ENCODE data around the gene HEG1.

Gene HEG1

DNA sequence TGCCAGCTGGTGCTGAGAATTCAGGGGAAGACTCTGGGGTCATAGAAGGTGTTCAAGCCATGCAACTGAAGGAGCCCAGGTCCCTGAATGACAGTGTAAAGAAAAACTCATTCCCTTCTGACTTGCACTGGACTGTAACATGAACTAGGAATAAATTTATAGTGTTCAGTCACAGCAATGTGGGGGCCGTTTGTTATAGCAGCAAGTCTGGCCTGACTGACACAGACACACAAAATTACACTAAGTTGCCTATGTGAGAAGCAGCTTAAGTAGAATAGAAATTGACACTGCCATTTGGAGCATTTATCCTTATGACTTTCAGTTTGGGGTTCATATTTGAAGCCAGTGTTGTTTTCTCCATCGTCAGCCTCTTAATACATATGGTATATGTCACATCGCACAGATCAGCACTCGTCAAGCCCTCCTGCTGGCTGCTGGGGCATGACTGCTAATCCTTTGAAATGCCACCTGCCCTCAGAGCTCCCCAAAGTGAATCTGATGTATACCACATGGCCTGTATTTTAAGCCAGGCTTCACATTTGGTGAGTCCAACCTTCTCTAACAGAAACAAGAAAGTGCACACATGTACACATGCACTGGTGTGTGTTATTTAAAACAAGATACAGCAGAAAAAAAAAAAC, 17.1 kb upstream of the HEG1 start:
- TF ChIP-seq, protein P1, sequence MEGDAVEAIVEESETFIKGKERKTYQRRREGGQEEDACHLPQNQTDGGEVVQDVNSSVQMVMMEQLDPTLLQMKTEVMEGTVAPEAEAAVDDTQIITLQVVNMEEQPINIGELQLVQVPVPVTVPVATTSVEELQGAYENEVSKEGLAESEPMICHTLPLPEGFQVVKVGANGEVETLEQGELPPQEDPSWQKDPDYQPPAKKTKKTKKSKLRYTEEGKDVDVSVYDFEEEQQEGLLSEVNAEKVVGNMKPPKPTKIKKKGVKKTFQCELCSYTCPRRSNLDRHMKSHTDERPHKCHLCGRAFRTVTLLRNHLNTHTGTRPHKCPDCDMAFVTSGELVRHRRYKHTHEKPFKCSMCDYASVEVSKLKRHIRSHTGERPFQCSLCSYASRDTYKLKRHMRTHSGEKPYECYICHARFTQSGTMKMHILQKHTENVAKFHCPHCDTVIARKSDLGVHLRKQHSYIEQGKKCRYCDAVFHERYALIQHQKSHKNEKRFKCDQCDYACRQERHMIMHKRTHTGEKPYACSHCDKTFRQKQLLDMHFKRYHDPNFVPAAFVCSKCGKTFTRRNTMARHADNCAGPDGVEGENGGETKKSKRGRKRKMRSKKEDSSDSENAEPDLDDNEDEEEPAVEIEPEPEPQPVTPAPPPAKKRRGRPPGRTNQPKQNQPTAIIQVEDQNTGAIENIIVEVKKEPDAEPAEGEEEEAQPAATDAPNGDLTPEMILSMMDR (IDR thresholded peaks at IDR 0.05; ENCODE audit: low read depth, low read length) = no peak
- no peak overlapping the region for H3K4me3 ChIP-seq (replicated peaks in 1 of 2; ENCODE audit: low read depth in 2 of 2, low read length in 2 of 2)
- DNase-seq (ENCODE audit: low read depth in 2 of 2) = no peak

DNA sequence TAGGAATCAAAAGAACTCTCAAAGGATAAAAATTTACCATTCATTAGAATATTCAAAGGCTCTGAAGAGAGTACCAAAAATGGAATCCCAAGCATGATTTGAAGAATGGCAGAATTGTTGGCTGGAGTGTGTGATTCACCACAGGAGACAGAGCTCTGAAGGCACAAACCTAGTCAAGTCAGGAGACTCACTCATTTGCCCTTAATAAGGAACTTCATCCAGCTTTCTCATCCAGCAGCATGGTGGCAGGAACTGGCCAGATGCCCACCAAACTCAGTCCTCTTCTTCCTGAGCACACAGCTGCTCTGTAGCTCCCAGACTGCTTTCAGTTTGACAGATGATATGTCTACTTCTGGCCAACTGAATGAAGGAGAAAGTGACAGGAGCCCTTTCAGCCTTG, 16.5 kb upstream of the HEG1 start:
- TF ChIP-seq, protein P1 (IDR thresholded peaks at IDR 0.05; ENCODE audit: low read depth, low read length) = no peak
- no peak overlapping the region for H3K4me3 ChIP-seq (replicated peaks in 1 of 2; ENCODE audit: low read depth in 2 of 2, low read length in 2 of 2)
- DNase-seq (ENCODE audit: low read depth in 2 of 2) = peak; percentile 41 to 45

DNA sequence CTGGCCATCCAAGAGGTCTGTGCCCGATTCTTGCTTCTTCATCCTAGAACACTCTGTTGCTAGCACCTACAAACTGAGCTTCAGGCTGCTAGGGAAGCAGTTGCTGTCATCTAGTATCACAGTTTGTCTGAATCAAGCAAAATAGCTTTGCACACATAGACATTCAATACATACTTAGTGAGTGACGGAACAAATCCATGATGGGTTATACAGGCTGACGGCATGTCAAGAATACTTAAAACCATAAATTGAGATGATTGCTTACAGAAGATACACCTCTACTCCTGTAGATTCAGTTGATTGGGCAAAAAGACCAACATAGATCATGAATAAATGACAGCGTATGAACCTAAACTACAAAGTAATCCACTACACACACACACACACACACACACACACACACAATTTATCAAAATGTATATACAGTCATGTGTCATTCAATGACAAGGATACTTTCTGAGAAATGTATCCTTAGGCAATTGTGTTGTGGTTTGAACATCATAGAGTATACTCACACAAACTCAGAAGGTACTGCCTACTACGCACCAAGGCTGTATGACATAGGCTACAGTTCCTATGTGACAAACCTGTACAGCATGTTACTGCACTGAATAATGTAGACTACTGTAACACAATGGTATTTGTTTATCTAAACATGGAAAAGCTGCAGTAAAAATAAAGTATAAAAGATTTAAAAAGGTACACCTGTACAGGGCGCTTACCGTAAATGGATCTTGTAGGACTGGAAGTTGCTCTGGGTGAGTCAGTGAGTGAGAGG, 14.4 kb upstream of the HEG1 start:
- DNase-seq (ENCODE audit: low read depth in 2 of 2) = no peak
- no peak overlapping the region for H3K4me3 ChIP-seq (replicated peaks in 1 of 2; ENCODE audit: low read depth in 2 of 2, low read length in 2 of 2)
- TF ChIP-seq, protein P1 (IDR thresholded peaks at IDR 0.05; ENCODE audit: low read depth, low read length) = no peak

DNA sequence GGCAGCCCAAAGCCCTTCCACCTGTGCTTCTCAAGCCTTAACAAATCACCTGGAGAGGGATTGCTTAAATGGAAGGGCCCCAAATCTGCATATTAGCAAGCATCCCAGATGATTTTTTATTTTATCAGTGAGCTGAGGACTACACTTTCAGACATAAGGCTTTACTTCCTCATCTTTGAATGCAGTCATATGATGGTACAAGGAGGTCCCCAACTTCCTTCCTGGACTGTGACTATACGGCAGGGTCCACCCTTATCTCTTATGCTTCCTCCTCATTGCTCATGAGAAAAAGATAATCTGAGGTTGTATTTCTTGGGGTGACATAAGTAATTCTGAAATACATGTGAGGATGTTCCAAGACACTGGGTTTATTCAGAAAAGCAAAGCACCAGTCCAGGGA, 13.7 kb upstream of the HEG1 start:
- no peak for DNase-seq (ENCODE audit: low read depth in 2 of 2)
- TF ChIP-seq, protein P1 (IDR thresholded peaks at IDR 0.05; ENCODE audit: low read depth, low read length) = no peak
- no peak overlapping the region for H3K4me3 ChIP-seq (replicated peaks in 1 of 2; ENCODE audit: low read depth in 2 of 2, low read length in 2 of 2)

DNA sequence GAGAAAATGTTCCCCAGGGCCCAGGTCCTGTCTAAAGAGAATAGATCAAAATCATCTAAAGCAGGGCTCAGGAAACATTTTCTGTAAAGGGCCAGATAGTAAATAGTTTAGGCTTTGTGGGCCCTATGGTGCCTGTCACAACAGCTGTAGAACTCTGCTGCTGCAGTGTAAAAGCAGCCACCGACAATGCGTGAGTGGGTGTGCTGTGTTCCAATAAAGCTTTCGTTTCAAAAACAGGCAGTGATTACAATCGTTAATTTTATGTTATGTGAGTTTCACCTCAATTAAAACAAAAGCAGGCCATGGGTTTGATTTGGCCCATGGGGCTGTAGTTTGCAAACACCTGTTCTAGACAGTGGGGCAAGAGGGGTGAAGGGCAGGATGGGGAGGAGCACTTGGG, 12.5 kb upstream of the HEG1 start:
- no peak for DNase-seq (ENCODE audit: low read depth in 2 of 2)
- no peak overlapping the region for H3K4me3 ChIP-seq (replicated peaks in 1 of 2; ENCODE audit: low read depth in 2 of 2, low read length in 2 of 2)
- TF ChIP-seq, protein P1 (IDR thresholded peaks at IDR 0.05; ENCODE audit: low read depth, low read length) = no peak

DNA sequence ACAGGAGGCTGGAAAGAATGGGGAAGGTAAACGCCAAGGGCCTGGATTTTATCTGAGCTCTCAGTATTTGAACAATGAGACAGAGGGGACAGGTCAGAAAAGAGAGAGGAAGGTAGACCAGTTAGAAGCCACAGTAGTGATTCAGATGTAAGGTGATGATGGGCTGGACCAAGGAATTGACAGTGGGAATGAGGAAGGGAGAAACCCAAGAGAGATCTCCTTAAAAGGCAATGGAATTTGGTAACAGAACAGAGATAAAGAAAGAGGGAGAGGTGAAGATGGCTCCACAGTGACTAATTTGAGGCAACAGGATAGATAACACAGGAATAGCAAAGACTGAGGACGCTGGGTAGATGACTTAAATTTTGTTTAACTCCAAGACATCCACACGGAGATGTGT, 11.4 kb upstream of the HEG1 start:
- peak in 1 of 2 donors; percentile 26 for DNase-seq (ENCODE audit: low read depth in 2 of 2)
- no peak overlapping the region for H3K4me3 ChIP-seq (replicated peaks in 1 of 2; ENCODE audit: low read depth in 2 of 2, low read length in 2 of 2)
- TF ChIP-seq, protein P1 (IDR thresholded peaks at IDR 0.05; ENCODE audit: low read depth, low read length) = no peak
